ENCODE data around the gene CGB8.

Gene CGB8

GRCh38 chr19:49065905-49066512 is 17.1 kb upstream of the CGB8 start:
- CTCF ChIA-PET, result interaction anchor here (1.2 to 1.6 kb wide), 3 partner anchors 8 to 73 kb away, joined by 3 to 9 read pairs (median 4); partner anchors contain the start of genes GYS1 and RUVBL2
- no peak for TF ChIP-seq BHLHE40 (IDR thresholded peaks at IDR 0.05; ENCODE audit: borderline replicate concordance)
- no peak for TF ChIP-seq FOXK2 (IDR thresholded peaks at IDR 0.05)
- TF ChIP-seq SUZ12 (IDR thresholded peaks at IDR 0.05), result no peak
- no peak for TF ChIP-seq ZNF384 (IDR thresholded peaks at IDR 0.05)
- TF ChIP-seq L3MBTL2 (conservative IDR thresholded peaks at IDR 0.05), result no peak
- no peak for TF ChIP-seq NFRKB (IDR thresholded peaks at IDR 0.05)
- no peak for TF ChIP-seq ELF4 (IDR thresholded peaks at IDR 0.05)
- TF ChIP-seq TARDBP (IDR thresholded peaks at IDR 0.05), result no peak
- TF ChIP-seq ARNT (IDR thresholded peaks at IDR 0.05), result no peak
- TF ChIP-seq SP1 (IDR thresholded peaks at IDR 0.05), result no peak
- no peak for TF ChIP-seq HDGF (IDR thresholded peaks at IDR 0.05; ENCODE audit: borderline replicate concordance)
- TF ChIP-seq CTBP1 (IDR thresholded peaks at IDR 0.05; ENCODE audit: borderline replicate concordance), result no peak
- no peak for TF ChIP-seq LEF1 (IDR thresholded peaks at IDR 0.05; ENCODE audit: borderline replicate concordance)
- TF ChIP-seq FOXM1 (IDR thresholded peaks at IDR 0.05; ENCODE audit: borderline replicate concordance), result no peak
- TF ChIP-seq FOXA1 (IDR thresholded peaks at IDR 0.05), result no peak
- no peak for TF ChIP-seq PKNOX1 (IDR thresholded peaks at IDR 0.05)
- POLR2A ChIA-PET, result interaction anchor here (1.0 to 1.5 kb wide), 3 partner anchors 10 to 66 kb away, joined by 3 to 6 read pairs (median 4); no protein-coding TSS in a partner anchor
- no peak for DNase-seq (ENCODE audit: extremely low spot score)

- peak; percentile 60 for DNase-seq (ENCODE audit: extremely low spot score)
- TF ChIP-seq FOXA1 (IDR thresholded peaks at IDR 0.05), result no peak
- TF ChIP-seq L3MBTL2 (conservative IDR thresholded peaks at IDR 0.05), result no peak
- TF ChIP-seq HDGF (IDR thresholded peaks at IDR 0.05; ENCODE audit: borderline replicate concordance), result no peak
- TF ChIP-seq PKNOX1 (IDR thresholded peaks at IDR 0.05), result no peak
- TF ChIP-seq LEF1 (IDR thresholded peaks at IDR 0.05; ENCODE audit: borderline replicate concordance), result no peak
- no peak for TF ChIP-seq FOXK2 (IDR thresholded peaks at IDR 0.05)
- no peak for TF ChIP-seq ZNF384 (IDR thresholded peaks at IDR 0.05)
- TF ChIP-seq BHLHE40 (IDR thresholded peaks at IDR 0.05; ENCODE audit: borderline replicate concordance), result no peak
- no peak for TF ChIP-seq FOXM1 (IDR thresholded peaks at IDR 0.05; ENCODE audit: borderline replicate concordance)
- TF ChIP-seq NFRKB (IDR thresholded peaks at IDR 0.05), result no peak
- no peak for TF ChIP-seq CTBP1 (IDR thresholded peaks at IDR 0.05; ENCODE audit: borderline replicate concordance)
- no peak for TF ChIP-seq TARDBP (IDR thresholded peaks at IDR 0.05)
- no peak for TF ChIP-seq SUZ12 (IDR thresholded peaks at IDR 0.05)
- no peak for TF ChIP-seq ARNT (IDR thresholded peaks at IDR 0.05)
- TF ChIP-seq ELF4 (IDR thresholded peaks at IDR 0.05), result no peak
- no peak for TF ChIP-seq SP1 (IDR thresholded peaks at IDR 0.05)
- CTCF ChIA-PET, result interaction anchor here (0.5 to 1.6 kb wide), 6 partner anchors 9 to 160 kb away, joined by 3 to 9 read pairs (median 4); partner anchors contain the start of genes GYS1 and RUVBL2
- POLR2A ChIA-PET, result interaction anchor here (0.7 to 1.5 kb wide), 4 partner anchors 9 to 65 kb away, joined by 3 to 6 read pairs (median 4); no protein-coding TSS in a partner anchor
Measured at GRCh38 chr19:49064768-49065611, 16.1 kb upstream of the CGB8 start, which contains the start of gene NTF4. Gene NTF4 (minus strand): TSS chr19:49064818. CDS start chr19:49061997, 2,821 bp downstream.

DNA sequence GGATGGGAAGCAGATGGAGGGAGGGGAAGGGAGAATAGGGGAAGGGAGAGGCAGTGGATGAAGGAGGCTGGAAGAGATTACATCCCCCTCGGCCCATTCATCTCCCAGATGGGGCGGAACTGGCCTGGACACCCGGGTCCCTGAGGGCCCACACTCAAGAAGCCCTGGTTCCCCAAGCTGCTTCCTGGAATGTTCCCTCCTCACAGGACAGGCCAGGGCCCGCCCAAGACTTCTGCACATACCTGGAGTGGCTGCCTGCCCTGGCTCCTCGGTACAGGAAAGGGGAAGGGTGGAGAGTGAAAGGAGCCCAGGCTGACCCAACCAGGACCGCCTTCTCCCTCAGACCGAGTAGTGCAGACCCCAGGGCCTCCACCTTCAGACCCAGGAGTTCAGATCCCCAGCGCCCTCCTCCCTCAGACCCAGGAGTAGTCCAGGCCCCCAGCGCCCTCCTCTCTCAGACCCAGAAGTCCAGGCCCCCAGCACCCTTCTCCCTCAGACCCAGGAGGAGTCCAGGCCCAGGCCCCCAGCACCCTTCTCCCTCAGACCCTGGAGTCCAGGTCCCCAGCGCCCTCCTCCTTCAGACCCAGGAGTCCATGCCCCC is 15.2 kb upstream of the CGB8 start:
- TF ChIP-seq ELF4 (IDR thresholded peaks at IDR 0.05) (no peak), L3MBTL2 (conservative IDR thresholded peaks at IDR 0.05) (no peak), FOXM1 (IDR thresholded peaks at IDR 0.05; ENCODE audit: borderline replicate concordance) (no peak), LEF1 (IDR thresholded peaks at IDR 0.05; ENCODE audit: borderline replicate concordance) (no peak), PKNOX1 (IDR thresholded peaks at IDR 0.05) (no peak), ARNT (IDR thresholded peaks at IDR 0.05) (no peak), SP1 (IDR thresholded peaks at IDR 0.05) (no peak), FOXK2 (IDR thresholded peaks at IDR 0.05) (no peak), ZNF384 (IDR thresholded peaks at IDR 0.05) (no peak), SUZ12 (IDR thresholded peaks at IDR 0.05) (no peak)
- ChIA-PET POLR2A (no interaction called here), CTCF (interaction anchor here (0.6 to 1.6 kb wide), 2 partner anchors 10 to 71 kb away, joined by 3 to 9 read pairs; partner anchors contain the start of gene RUVBL2)
- no peak for DNase-seq (ENCODE audit: extremely low spot score)

DNA sequence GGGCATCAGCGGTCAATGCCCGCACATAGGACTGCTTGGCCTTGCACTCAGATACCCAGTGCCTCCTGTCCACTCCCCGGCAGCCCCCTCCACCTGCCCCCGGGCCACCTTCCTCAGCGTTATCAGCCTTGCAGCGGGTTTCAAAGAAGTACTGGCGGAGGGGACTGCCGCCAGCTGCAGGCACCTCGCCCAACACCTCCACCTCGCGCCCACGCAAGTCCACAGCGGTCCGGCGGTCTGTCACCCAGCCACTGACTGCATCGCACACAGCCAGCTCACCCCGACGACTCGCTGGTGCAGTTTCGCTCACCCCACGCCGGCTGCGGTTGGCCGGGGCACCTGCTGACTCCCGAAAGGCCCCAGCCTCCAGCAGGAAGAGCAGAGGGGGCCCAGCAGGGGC is 12.5 kb upstream of the CGB8 start:
- POLR2A ChIA-PET, result no interaction called here
- no peak for DNase-seq (ENCODE audit: extremely low spot score)
- TF ChIP-seq BHLHE40 (IDR thresholded peaks at IDR 0.05; ENCODE audit: borderline replicate concordance), result no peak
- no peak for TF ChIP-seq ARNT (IDR thresholded peaks at IDR 0.05)
- TF ChIP-seq PKNOX1 (IDR thresholded peaks at IDR 0.05), result no peak
- TF ChIP-seq ZNF384 (IDR thresholded peaks at IDR 0.05), result no peak
- no peak for TF ChIP-seq NFRKB (IDR thresholded peaks at IDR 0.05)
- no peak for TF ChIP-seq TARDBP (IDR thresholded peaks at IDR 0.05)
- no peak for TF ChIP-seq SP1 (IDR thresholded peaks at IDR 0.05)
- no peak for TF ChIP-seq L3MBTL2 (conservative IDR thresholded peaks at IDR 0.05)
- no peak for TF ChIP-seq FOXA1 (IDR thresholded peaks at IDR 0.05)
- TF ChIP-seq FOXM1 (IDR thresholded peaks at IDR 0.05; ENCODE audit: borderline replicate concordance), result no peak
- no peak for TF ChIP-seq LEF1 (IDR thresholded peaks at IDR 0.05; ENCODE audit: borderline replicate concordance)
- no peak for TF ChIP-seq HDGF (IDR thresholded peaks at IDR 0.05; ENCODE audit: borderline replicate concordance)
- TF ChIP-seq FOXK2 (IDR thresholded peaks at IDR 0.05), result no peak
- TF ChIP-seq CTBP1 (IDR thresholded peaks at IDR 0.05; ENCODE audit: borderline replicate concordance), result no peak
- TF ChIP-seq SUZ12 (IDR thresholded peaks at IDR 0.05), result no peak
- no peak for TF ChIP-seq ELF4 (IDR thresholded peaks at IDR 0.05)
- CTCF ChIA-PET, result no interaction called here

Data from HEK293T (cell line).